ENCODE results near the gene TMEM63A. TPM values are rescaled to one million over a fixed set of nuclear protein-coding genes. Genes with fewer than 3 reads are reported as not detected.
"Not testable (repeated sequence)": the region's sequence is repeated elsewhere in the genome, so short reads cannot be mapped to it uniquely, and the experiment has no call there.

The TMEM63A gene
- polyA plus RNA-seq, 2 of the 4 experiments (the other 2 are of a cell fraction), result 7.5 to 9.5 TPM

GRCh38 chr1:225811622-225812487 lies 70.3 kb downstream of the TMEM63A start:
- 48% methylated on average over 9 of the region's 10 CpGs for WGBS (ENCODE audit: missing lambda C conversion rate)
- Histone ChIP-seq H3K4me1 (peaks cover 57% of the 10 kb centered on the region), H3K4me2 (peak overlapping the region; percentile 84), H3K9me3 (no peaks in the 10 kb centered on the region), H3K4me3 (peak overlapping the region; percentile 86), H3K27ac (peak overlapping the region; percentile 93 to 99)
- ATAC-seq, result peak; percentile 19 to 31; a peak in 3 of 6 replicates
- CTCF ChIA-PET, result interaction anchor here (0.6 to 7.6 kb wide), 27 partner anchors 9 to 333 kb away, joined by 3 to 77 read pairs (median 4); partner anchors contain the start of genes LEFTY1, SRP9 and TMEM63A
- TF ChIP-seq CTCF (IDR thresholded peaks at IDR 0.05), result peak; percentile 61
- no peak for TF ChIP-seq MYC (IDR thresholded peaks at IDR 0.05; ENCODE audit: borderline replicate concordance, low read length)
- no peak for TF ChIP-seq HMGXB4 (CRISPR knock-in tag; IDR thresholded peaks at IDR 0.05; ENCODE audit: borderline replicate concordance)
- peak; percentile 29; the same call in 2 of the 3 replicates for TF ChIP-seq SMC3 (IDR thresholded peaks at IDR 0.05)
- TF ChIP-seq JUNB (IDR thresholded peaks at IDR 0.05), result no peak
- peak; percentile 27 to 42; a peak in 3 of 5 replicates for TF ChIP-seq RAD21 (conservative IDR thresholded peaks at IDR 0.05 in 1 of 2, IDR thresholded peaks at IDR 0.05 in 1 of 2)
- DNase-seq (ENCODE audit: low read depth in 1 of 2, low spot score in 1 of 2), result peak; percentile 47 to 59
- POLR2A ChIA-PET, result interaction anchor here (5.7 kb wide), 1 partner anchor 34 kb away, joined by 58 read pairs; the partner anchor contains the start of gene SRP9
- FAIRE-seq, result no peak

GRCh38 chr1:225810579-225811538 lies 71.3 kb downstream of the TMEM63A start:
- not testable (repeated sequence) for FAIRE-seq; ATAC-seq; DNase-seq (ENCODE audit: low read depth in 1 of 2, low spot score in 1 of 2); H3K9me3 ChIP-seq
- Histone ChIP-seq H3K4me3 (peak overlapping the region; percentile 86), H3K4me1 (peaks cover 47% of the 10 kb centered on the region), H3K4me2 (peak overlapping the region; percentile 84), H3K27ac (peak overlapping the region; percentile 93 to 99)
- 18% methylated on average over 25 of the region's 29 CpGs for whole genome bisulfite sequencing (ENCODE audit: missing lambda C conversion rate)
- CTCF ChIA-PET, result interaction anchor here (0.6 to 7.6 kb wide), 33 partner anchors 8 to 332 kb away, joined by 3 to 77 read pairs (median 4); partner anchors contain the start of genes LEFTY1, SRP9 and TMEM63A
- POLR2A ChIA-PET, result interaction anchor here (0.8 to 5.7 kb wide), 4 partner anchors 11 to 72 kb away, joined by 3 to 58 read pairs (median 3); partner anchors contain the start of genes SRP9 and TMEM63A

- peak; percentile 87 to 97 for DNase-seq (ENCODE audit: low read depth in 1 of 2, low spot score in 1 of 2)
- Histone ChIP-seq H3K4me3 (peak within 1 kb of the TSS; percentile 86), H3K27ac (peak within 1 kb of the TSS; percentile 93 to 99), H3K4me2 (peak within 1 kb of the TSS; percentile 84), H3K4me1 (peaks cover 40% of the 10 kb centered on the region), H3K9me3 (no peaks in the 10 kb centered on the region)
- ChIA-PET CTCF (interaction anchor here (0.6 to 7.6 kb wide), 19 partner anchors 8 to 332 kb away, joined by 3 to 77 read pairs (median 5); partner anchors contain the start of genes LEFTY1 and SRP9), POLR2A (interaction anchor here (0.8 to 5.7 kb wide), 5 partner anchors 12 to 302 kb away, joined by 3 to 58 read pairs (median 3); partner anchors contain the start of genes SRP9 and TMEM63A)
- no peak for FAIRE-seq
- ATAC-seq, result peak; percentile 85 to 86
- WGBS (ENCODE audit: missing lambda C conversion rate), result 3% methylated on average over 12 of the region's 80 CpGs
- peak; percentile 98 for TF ChIP-seq BCL3 (IDR thresholded peaks at IDR 0.05)
- no peak for TF ChIP-seq MAFK (IDR thresholded peaks at IDR 0.05; ENCODE audit: partially characterized antibody)
- no peak for TF ChIP-seq HMGXB4 (CRISPR knock-in tag; IDR thresholded peaks at IDR 0.05; ENCODE audit: borderline replicate concordance)
- no peak for TF ChIP-seq NR3C1 (IDR thresholded peaks at IDR 0.05)
- TF ChIP-seq RAD21 (conservative IDR thresholded peaks at IDR 0.05 in 1 of 2, IDR thresholded peaks at IDR 0.05 in 1 of 2), result peak; percentile 25 to 37; a peak in 3 of 5 replicates
- peak; percentile 30; the same call in 2 of the 3 replicates for TF ChIP-seq CTCF (IDR thresholded peaks at IDR 0.05)
- TF ChIP-seq HOXB13 (CRISPR knock-in tag; IDR thresholded peaks at IDR 0.05; ENCODE audit: low read depth), result no peak
- no peak for TF ChIP-seq TFCP2L1 (CRISPR knock-in tag; IDR thresholded peaks at IDR 0.05)
- TF ChIP-seq CBX8 (IDR thresholded peaks at IDR 0.05), result no peak
- no peak for TF ChIP-seq BHLHE40 (IDR thresholded peaks at IDR 0.05; ENCODE audit: low read depth, low read length)
- TF ChIP-seq E2F6 (IDR thresholded peaks at IDR 0.05; ENCODE audit: borderline replicate concordance, low read depth), result no peak
Measured at GRCh38 chr1:225809842-225810578, 72.2 kb downstream of the TMEM63A start, which contains the start of gene EPHX1. EPHX1 (plus strand) TSS chr1:225810124; CDS start chr1:225828730, 18,606 bp downstream.
